ENCODE measurements around the gene VDR. TPM values are rescaled to one million over a fixed set of nuclear protein-coding genes. Genes with fewer than 3 reads are reported as not detected.

Gene VDR
- total RNA-seq, 1 donor from 2014 or later = 0.33 TPM

GRCh38 chr12:47891356-47891755 lies 13.4 kb downstream of the VDR start:
- peaks cover 11% of the 10 kb centered on the region for H3K27me3 ChIP-seq (ENCODE audit: low read depth)
- no peak for DNase-seq
- no peak overlapping the region for H3K27ac ChIP-seq (replicated peaks)
- H3K36me3 ChIP-seq = no peaks in the 10 kb centered on the region
- no peaks in the 10 kb centered on the region for H3K9me3 ChIP-seq (replicated peaks)
- H3K4me3 ChIP-seq = no peak overlapping the region
- H3K4me1 ChIP-seq = no peaks in the 10 kb centered on the region
- intact Hi-C loops (cut with micrococcal nuclease) = no loop called here
- no peak for TF ChIP-seq CTCF (IDR thresholded peaks at IDR 0.05; ENCODE audit: borderline replicate concordance)

- Histone ChIP-seq H3K27me3 (ENCODE audit: low read depth) (peaks cover 10% of the 10 kb centered on the region), H3K4me3 (no peak overlapping the region), H3K4me1 (no peaks in the 10 kb centered on the region), H3K27ac (replicated peaks) (no peak overlapping the region), H3K36me3 (no peaks in the 10 kb centered on the region), H3K9me3 (replicated peaks) (no peaks in the 10 kb centered on the region)
- intact Hi-C loops (cut with micrococcal nuclease) = no loop called here
- no peak for TF ChIP-seq CTCF (IDR thresholded peaks at IDR 0.05; ENCODE audit: borderline replicate concordance)
- DNase-seq = no peak
These were observed 15.8 kb downstream of the VDR start for GRCh38 chr12:47889040-47889439.

DNA sequence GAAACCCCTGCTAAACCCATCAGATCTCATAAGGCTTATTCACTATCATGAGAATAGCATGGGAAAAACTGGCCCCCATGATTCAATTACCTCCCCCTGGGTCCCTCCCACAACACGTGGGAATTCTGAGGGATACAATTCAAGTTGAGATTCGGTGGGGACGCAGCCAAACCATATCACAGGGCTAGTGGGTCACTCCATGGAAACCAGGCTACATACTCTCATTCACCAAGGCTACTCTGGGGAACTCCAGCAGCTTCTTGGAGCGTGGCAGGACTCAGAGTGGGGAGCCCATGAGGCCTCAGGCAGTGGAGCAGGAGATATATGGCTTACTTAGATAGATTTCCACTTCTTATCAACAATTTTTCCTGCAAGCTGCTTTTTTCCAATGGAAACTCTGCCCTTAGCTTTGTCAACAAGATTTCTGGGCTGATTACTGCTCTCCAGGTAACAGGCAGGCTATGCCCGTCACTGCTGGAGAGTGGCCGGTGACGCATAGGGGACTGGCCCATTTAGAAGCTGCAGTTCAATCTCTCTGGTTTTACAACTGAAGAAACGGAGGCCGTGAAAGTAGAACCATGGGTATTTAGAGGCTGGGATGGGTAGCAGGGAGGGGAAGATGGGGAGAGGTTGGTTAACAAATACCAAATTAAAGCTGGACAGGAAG lies 16.5 kb downstream of the VDR start:
- DNase-seq = no peak
- peaks cover 10% of the 10 kb centered on the region for H3K27me3 ChIP-seq (ENCODE audit: low read depth)

DNA sequence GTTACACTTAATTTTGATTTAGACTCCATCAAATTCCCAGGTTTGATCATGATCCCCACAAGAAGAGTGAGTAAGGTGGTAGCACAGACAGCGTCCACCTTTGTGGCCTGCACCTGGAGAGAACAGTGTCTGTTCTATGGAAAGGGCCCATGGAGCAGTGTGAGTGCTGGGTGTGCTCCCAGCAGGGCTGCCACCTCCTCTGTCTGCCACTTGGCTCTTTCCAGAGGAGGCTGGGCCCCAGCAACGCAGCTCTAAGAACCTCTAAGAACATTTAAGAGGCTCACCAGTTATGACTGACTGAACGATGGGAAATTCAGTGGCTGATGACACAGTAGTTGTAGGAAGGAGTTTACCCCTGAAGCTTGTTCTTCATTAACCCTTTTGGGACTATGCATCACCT lies 17.3 kb downstream of the VDR start:
- no peak for TF ChIP-seq CTCF (IDR thresholded peaks at IDR 0.05; ENCODE audit: borderline replicate concordance)
- intact Hi-C loops (cut with micrococcal nuclease) = no loop called here

More for the DNA sequence above, 16.5 kb downstream of the VDR start:
- peaks cover under 1% of the 10 kb centered on the region for H3K4me1 ChIP-seq
- H3K27ac ChIP-seq (replicated peaks) = no peak overlapping the region
- H3K36me3 ChIP-seq = no peaks in the 10 kb centered on the region
- TF ChIP-seq CTCF (IDR thresholded peaks at IDR 0.05; ENCODE audit: borderline replicate concordance) = no peak
- no peak overlapping the region for H3K4me3 ChIP-seq
- H3K9me3 ChIP-seq (replicated peaks) = no peaks in the 10 kb centered on the region
- intact Hi-C loops (cut with micrococcal nuclease) = no loop called here

GRCh38 chr12:47886510-47887240 lies 18.1 kb downstream of the VDR start:
- TF ChIP-seq CTCF (IDR thresholded peaks at IDR 0.05; ENCODE audit: borderline replicate concordance) = no peak
- no peaks in the 10 kb centered on the region for H3K36me3 ChIP-seq
- DNase-seq = no peak
- peaks cover 9% of the 10 kb centered on the region for H3K4me1 ChIP-seq
- intact Hi-C loops (cut with micrococcal nuclease) = no loop called here
- no peaks in the 10 kb centered on the region for H3K9me3 ChIP-seq (replicated peaks)
- no peak overlapping the region for H3K27ac ChIP-seq (replicated peaks)
- no peak overlapping the region for H3K4me3 ChIP-seq
- peaks cover 8% of the 10 kb centered on the region for H3K27me3 ChIP-seq (ENCODE audit: low read depth)

More for the DNA sequence above, 17.3 kb downstream of the VDR start:
- H3K4me1 ChIP-seq = peaks cover 8% of the 10 kb centered on the region
- no peak overlapping the region for H3K4me3 ChIP-seq
- no peak overlapping the region for H3K27ac ChIP-seq (replicated peaks)
- no peaks in the 10 kb centered on the region for H3K36me3 ChIP-seq
- DNase-seq = no peak
- H3K27me3 ChIP-seq (ENCODE audit: low read depth) = peaks cover 14% of the 10 kb centered on the region
- no peaks in the 10 kb centered on the region for H3K9me3 ChIP-seq (replicated peaks)

Data from left ventricle myocardium inferior (tissue), 1 donor.